Natural killer cell (primary cell): ENCODE measurements around the gene LYZL1. TPM values are rescaled to one million over a fixed set of nuclear protein-coding genes. Genes with fewer than 3 reads are reported as not detected.

Experiments used
- ATAC-seq, 3 donors: fragments of 150-1000 bp in 2 of 3; fragments of 200-7000 bp in 1 of 3; cut with Tn5 transposase; 1 replicate in 1 of 3; 2 replicates in 2 of 3; pipeline ENCODE4 v1.10.0; 2021; ENCODE audit warnings: mild to moderate bottlenecking in 2 of 3, moderate library complexity in 2 of 3
- DNase-seq, 2 donors: peaks; one replicate each; pipeline versions ENCODE4 v3.0.0 to v3.0.0-alpha.2; 2013 to 2021; ENCODE audit warnings: mixed read lengths in 1 of 2
- H3K27ac ChIP-seq: one replicate; pipeline ENCODE4 v1.5.1; 2013; ENCODE audit warnings: mild to moderate bottlenecking, low read length
- H3K27me3 ChIP-seq: one replicate; pipeline ENCODE4 v1.6.1; 2013; ENCODE audit warnings: low read length; ENCODE audit not compliant: control insufficient read depth, insufficient read depth
- H3K36me3 ChIP-seq: one replicate; pipeline ENCODE4 v1.6.1; 2013; ENCODE audit warnings: low read length; ENCODE audit not compliant: control insufficient read depth, insufficient read depth
- H3K4me1 ChIP-seq: one replicate; pipeline ENCODE4 v1.6.1; 2013; ENCODE audit warnings: low read length; ENCODE audit not compliant: control insufficient read depth, insufficient read depth
- H3K4me3 ChIP-seq: one replicate; pipeline ENCODE4 v1.5.1; 2013; ENCODE audit warnings: low read length
- H3K9me3 ChIP-seq: one replicate; pipeline ENCODE4 v1.6.1; 2013; ENCODE audit warnings: low read length; ENCODE audit not compliant: control insufficient read depth, insufficient read depth
- H3K27ac Mint-ChIP-seq, 2 donors: one replicate each; pipeline ENCODE4 v1.8.0; 2022; ENCODE audit warnings: mild to moderate bottlenecking in 2 of 2, mixed read lengths in 2 of 2, moderate library complexity in 1 of 2
- H3K27me3 Mint-ChIP-seq, 2 donors: one replicate each; pipeline ENCODE4 v1.8.0; 2022; ENCODE audit warnings: low read depth in 2 of 2, mixed read lengths in 2 of 2
- H3K36me3 Mint-ChIP-seq: one replicate; pipeline ENCODE4 v1.8.0; 2022; ENCODE audit warnings: mixed read lengths
- H3K4me1 Mint-ChIP-seq, 2 donors: one replicate each; pipeline ENCODE4 v1.8.0; 2022; ENCODE audit warnings: mixed read lengths in 2 of 2
- H3K4me3 Mint-ChIP-seq: one replicate; pipeline ENCODE4 v1.8.0; 2022; ENCODE audit warnings: mild to moderate bottlenecking, moderate library complexity, mixed read lengths
- H3K9me3 Mint-ChIP-seq, 2 donors: one replicate each; pipeline ENCODE4 v1.8.0; 2022; ENCODE audit warnings: mixed read lengths in 2 of 2
- CTCF ChIP-seq: fragments of 200-600 bp; IDR thresholded peaks from one replicate; pipeline ENCODE4 v1.8.0; 2022; ENCODE audit warnings: antibody characterized with exemption
- WGBS: methylation state at CpG from one replicate; pipeline ENCODE4 v1.1.7; 2013; ENCODE audit warnings: missing lambda C conversion rate; ENCODE audit not compliant: insufficient coverage; 5-methylcytosine and 5-hydroxymethylcytosine counted together
- intact Hi-C: fragments of 100-400 bp; cut with micrococcal nuclease; formaldehyde crosslinking; loops from one replicate; pipeline ENCODE4 v1.14.2; 2022
- total RNA-seq, 4 donors: library from RNA; stranded (reverse); fragments of 120-200 nt in 1 of 4; gene quantifications; one replicate each; pipeline versions ENCODE4 v1.2.3 to v1.2.4, GENCODE V29; 2013 to 2022

LYZL1 gene
- total RNA-seq, 3 donors from 2014 or later (not counting 1 experiment from before 2014, with no cell fraction given), result not detected

GRCh38 chr10:29252811-29253689, 35.8 kb upstream of the LYZL1 start:
- no peaks in the 10 kb centered on the region for H3K9me3 ChIP-seq
- H3K27ac Mint-ChIP-seq, result no peak overlapping the region
- no peak for TF ChIP-seq CTCF
- no peaks in the 10 kb centered on the region for H3K36me3 Mint-ChIP-seq
- intact Hi-C loops, result no loop called here
- no peaks in the 10 kb centered on the region for H3K27me3 ChIP-seq
- H3K4me3 Mint-ChIP-seq, result no peak overlapping the region
- H3K36me3 ChIP-seq, result no peaks in the 10 kb centered on the region
- H3K4me1 ChIP-seq, result no peaks in the 10 kb centered on the region
- H3K4me3 ChIP-seq, result no peak overlapping the region
- H3K9me3 Mint-ChIP-seq, result no peaks in the 10 kb centered on the region
- no peak overlapping the region for H3K27ac ChIP-seq
- DNase-seq (no peak), ATAC-seq (no peak)
- H3K27me3 Mint-ChIP-seq, result peaks cover 13 to 35% of the 10 kb centered on the region in 2 donors
- no peaks in the 10 kb centered on the region for H3K4me1 Mint-ChIP-seq
- 83% methylated on average over 18 of the region's 18 CpGs for WGBS

- Histone ChIP-seq H3K4me3 (no peak overlapping the region), H3K27ac (no peak overlapping the region), H3K36me3 (no peaks in the 10 kb centered on the region), H3K27me3 (no peaks in the 10 kb centered on the region), H3K4me1 (no peaks in the 10 kb centered on the region), H3K9me3 (no peaks in the 10 kb centered on the region)
- intact Hi-C loops, result no loop called here
- DNase-seq (no peak), ATAC-seq (no peak)
- no peaks in the 10 kb centered on the region for H3K9me3 Mint-ChIP-seq
- no peak for TF ChIP-seq CTCF
- no peaks in the 10 kb centered on the region for H3K4me1 Mint-ChIP-seq
- 86% methylated on average over 3 of the region's 3 CpGs for WGBS
- H3K27ac Mint-ChIP-seq, result no peak overlapping the region
- no peaks in the 10 kb centered on the region for H3K36me3 Mint-ChIP-seq
- peaks cover 13 to 36% of the 10 kb centered on the region in 2 donors for H3K27me3 Mint-ChIP-seq
- H3K4me3 Mint-ChIP-seq, result no peak overlapping the region
Measured at GRCh38 chr10:29253690-29254029, 35.2 kb upstream of the LYZL1 start.

- H3K4me1 ChIP-seq, result no peaks in the 10 kb centered on the region
- no peak for DNase-seq
- H3K27ac Mint-ChIP-seq, result no peak overlapping the region
- WGBS, result 35% methylated on average over 9 of the region's 9 CpGs
- H3K4me3 Mint-ChIP-seq, result no peak overlapping the region
- ATAC-seq, result no peak
- no peaks in the 10 kb centered on the region for H3K36me3 Mint-ChIP-seq
- no peaks in the 10 kb centered on the region for H3K27me3 ChIP-seq
- H3K4me1 Mint-ChIP-seq, result no peaks in the 10 kb centered on the region
- intact Hi-C loops, result no loop called here
- no peaks in the 10 kb centered on the region for H3K36me3 ChIP-seq
- H3K27ac ChIP-seq, result no peak overlapping the region
- H3K9me3 Mint-ChIP-seq, result no peaks in the 10 kb centered on the region
- H3K4me3 ChIP-seq, result no peak overlapping the region
- H3K27me3 Mint-ChIP-seq, result peaks cover 13 to 36% of the 10 kb centered on the region in 2 donors
- no peak for TF ChIP-seq CTCF
- H3K9me3 ChIP-seq, result no peaks in the 10 kb centered on the region
Measured at GRCh38 chr10:29254123-29255046, 34.5 kb upstream of the LYZL1 start.
